HG02870 (cell line): ENCODE results near the gene SMOC1.

Experiments used
- ATAC-seq: cut with Tn5 transposase; IDR thresholded peaks from one replicate; pipeline ENCODE4 v1.9.1; 2021; ENCODE audit warnings: mild to moderate bottlenecking, moderate library complexity; ENCODE audit not compliant: unreplicated experiment

The SMOC1 gene

DNA sequence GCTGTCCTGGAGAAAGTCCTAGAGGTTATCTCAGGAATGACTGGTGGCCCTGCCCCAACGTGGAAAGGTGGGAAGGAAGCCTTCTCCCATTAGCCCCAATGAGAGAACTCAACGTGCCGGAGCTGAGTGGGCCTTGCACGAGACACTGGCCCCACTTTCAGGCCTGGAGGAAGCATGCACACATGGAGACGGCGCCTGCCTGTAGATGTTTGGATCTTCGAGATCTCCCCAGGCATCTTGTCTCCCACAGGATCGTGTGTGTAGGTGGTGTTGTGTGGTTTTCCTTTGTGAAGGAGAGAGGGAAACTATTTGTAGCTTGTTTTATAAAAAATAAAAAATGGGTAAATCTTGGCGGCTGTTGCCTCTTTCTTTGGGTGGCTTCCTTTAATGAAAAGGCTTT lies 152.8 kb downstream of the SMOC1 start:
- ATAC-seq: no peak

DNA sequence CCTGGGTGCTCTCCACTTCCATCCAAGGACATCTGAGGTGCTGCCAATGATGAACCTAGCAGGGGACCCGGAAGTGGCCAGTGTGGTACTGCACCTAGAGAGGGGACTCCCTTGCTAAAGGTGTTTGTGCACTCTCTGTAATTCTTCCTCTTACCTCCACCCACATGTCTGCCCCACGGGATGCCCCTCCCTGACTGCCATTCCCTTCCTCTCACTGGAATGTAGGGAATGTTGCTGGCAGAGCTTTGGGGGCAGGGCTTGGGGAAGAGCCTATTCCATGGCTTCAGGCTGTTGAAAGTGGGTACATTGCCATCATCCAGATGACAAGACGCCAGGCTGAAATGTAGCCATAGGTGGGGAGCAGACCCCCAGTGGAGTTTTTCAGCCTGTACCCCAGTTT lies 153.2 kb downstream of the SMOC1 start:
- no peak for ATAC-seq

DNA sequence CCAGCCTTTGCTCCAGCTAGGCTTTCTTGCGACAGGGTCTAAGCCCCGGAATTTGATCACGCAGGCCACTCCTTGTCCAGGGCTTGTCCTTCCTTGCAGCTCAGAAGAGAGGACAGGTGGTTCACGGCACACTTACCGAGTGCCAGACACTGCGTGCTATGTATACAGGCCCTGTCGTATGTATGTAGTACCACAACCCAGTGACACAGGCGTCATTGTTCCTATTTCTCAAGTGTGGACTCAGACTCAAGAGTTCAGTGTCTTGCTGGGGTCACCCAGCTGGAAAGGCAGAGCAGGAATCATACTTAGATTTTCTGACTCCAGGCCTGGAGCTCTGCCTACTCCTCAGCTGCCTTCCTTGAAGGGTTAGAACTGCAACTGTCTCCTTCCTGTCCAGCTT lies 153.9 kb downstream of the SMOC1 start:
- no peak for ATAC-seq

DNA sequence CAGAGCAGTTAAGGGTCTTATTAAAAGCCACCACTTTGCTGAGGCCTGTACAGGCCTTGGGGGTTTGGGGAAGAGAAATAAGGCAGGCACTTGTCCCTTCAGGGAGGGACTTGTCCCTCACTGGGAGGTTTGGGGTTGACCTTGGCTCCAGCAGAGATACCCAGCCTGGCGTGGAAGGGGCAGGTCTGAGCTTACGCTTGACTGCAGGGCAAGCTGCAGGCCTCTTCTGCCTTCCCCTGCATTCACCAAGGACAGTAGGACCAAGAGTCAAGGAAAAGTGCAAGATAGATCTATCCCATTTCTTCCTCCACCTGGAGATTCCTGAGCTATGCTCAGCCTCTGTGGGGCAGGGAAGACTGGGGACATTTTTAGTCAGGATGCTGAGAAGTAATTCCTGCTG lies 154.3 kb downstream of the SMOC1 start:
- ATAC-seq: no peak

DNA sequence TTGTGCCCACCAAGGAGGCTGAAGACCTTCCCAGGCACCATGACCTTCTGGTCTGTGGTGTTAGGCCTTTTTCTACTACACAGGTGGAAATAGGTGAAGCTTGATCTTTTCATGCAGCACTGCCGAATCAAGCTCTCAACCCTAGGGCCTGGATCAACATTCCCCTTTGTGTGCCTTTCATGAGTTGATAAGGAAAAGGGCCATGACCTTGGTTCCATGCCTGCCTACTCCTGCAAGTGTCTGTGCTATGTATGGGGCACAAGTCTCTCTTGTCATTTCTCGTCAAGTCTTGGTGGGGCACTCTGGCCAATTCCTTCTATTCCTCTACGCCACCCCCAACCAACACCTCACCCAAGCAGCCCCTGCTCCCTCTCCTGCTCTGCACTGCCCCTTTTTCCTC lies 155.0 kb downstream of the SMOC1 start:
- ATAC-seq: no peak

DNA sequence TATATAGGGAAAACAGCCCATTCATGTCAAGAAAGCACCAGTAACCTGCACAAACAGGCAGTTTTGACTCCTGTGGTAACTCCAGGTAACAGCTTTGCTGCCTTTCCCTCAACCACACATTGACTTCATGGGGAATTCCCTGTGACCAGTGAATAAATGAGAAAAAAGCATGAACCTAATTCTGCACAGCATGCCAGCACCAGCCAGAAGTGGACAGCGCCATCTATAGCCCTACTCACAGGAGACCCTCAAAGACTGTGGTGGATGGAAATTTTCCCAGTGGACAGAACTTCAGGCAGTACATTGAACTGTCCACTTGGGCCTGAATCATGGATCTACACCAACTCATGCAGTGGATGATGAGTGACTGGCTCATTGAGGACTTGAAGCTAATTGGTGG lies 157.4 kb downstream of the SMOC1 start:
- ATAC-seq: no peak

DNA sequence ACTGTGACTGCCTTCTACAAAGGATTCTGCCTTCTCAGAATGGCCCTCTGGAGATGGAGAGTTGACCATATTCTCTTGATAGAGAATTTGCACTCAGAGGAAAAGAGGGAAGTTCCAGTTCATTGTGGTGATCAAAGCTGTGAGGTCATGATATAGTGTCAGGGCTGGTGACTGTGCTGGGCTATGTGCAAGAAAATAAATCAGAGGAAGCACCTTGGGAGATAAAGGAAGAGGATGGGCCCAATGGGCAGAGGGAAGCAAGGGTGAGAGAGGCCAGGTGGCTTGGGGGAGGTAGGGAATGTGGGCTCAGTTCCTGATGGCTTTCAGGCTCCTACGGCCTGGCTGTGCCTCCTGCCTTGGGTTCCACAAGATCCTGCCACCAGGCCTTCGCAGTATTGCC lies 163.8 kb downstream of the SMOC1 start:
- ATAC-seq: no peak

DNA sequence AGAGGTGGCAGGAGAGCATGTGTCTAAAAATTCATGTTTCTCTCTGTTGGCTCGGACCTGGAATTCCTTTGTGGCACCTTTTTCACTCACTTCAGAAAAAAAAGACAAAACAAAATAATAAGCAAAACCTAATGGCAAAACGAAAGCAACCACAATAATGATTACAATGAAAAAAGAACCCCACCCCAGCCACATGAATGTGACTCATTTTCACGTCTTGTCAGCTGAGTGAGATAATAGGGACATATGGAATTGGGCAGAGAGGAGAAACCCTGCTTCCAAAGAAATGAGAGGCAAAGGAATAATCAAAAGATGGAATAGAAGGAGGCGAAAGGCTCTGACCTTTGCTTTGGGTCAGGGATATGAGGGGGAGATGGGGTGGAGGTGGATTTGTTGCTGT lies 166.1 kb downstream of the SMOC1 start:
- ATAC-seq: no peak

DNA sequence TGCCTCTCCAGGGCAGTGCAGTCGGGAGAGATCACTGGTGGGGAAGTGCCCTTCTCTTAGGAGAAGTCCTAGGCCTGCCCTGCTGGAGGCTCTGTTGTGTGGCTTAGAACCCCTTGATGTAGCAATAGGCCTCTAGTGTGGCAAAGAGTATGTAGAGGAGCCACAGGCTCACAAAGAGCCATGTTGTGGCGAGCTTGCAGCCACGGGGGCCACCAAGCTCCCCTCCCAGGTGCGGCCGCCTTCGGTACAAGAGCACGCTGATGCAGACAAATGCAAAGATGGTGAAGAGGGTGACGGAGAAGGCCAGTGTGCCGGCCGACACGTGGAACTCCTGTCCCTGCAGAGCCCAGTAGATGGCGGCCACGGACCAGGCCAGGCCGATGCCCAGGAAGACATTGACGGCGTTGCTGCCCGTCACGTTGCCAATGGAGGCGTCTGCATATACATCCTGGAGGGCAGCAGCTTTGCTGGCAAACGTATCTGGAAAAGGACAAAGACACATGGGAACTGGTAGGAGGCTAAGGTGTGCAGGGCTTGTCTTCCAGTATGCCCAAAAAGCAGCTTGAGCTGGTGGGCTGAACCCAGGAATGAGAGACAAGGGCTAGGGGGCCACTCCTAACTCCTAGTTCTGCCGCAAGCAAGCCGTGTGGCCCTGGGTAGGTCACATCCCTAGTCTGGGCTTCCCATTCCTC lies 166.8 kb downstream of the SMOC1 start:
- ATAC-seq: no peak

DNA sequence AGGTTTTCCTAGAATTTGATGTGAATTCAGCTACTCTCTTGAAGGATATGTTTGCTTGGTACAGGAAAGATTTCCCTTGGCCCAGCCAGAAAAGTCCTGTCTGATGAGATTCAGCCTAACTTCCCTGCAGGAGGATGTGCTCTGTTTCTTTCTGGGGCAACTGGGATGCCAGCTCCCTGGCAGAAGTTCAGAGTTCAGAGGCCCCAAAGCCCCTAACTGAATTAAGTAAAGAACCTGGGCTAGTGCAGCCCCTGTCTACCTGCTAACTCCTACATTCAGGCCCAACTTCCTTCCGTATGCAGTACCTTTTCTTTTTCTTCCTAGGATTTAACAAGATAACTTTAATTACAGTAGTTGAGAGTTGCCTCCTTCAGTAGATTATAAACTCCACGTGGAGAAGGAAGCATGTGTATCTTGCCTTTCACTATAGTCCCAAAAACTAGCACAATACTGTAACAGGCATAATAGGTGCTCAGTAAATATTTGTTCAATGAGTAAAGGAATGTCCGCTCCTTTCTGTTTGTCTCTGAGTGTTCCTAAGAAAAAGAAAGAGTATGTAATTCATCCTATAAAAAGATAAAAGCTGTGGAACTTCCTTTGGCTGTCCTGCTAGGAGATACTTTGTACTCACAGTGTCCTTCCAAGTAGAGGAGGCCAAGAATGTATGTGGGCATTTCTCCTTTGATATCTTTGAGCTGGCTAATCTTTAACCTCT lies 168.5 kb downstream of the SMOC1 start:
- no peak for ATAC-seq

DNA sequence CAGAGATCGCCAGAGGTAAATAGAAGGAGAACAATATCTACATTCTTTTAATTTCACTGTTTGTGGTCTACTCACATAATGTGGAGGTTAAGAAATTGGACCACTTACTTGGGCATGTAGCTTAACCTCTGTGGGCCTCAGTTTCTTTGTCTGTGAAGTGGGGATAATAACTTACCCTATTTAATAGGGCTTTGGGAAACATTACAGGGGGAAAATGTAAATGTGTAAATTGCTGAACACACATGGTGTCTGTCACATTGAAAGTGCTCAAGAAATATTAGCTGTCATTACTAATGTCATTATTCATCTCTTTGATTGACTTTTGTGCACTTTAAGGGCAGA lies 169.1 kb downstream of the SMOC1 start:
- no peak for ATAC-seq

DNA sequence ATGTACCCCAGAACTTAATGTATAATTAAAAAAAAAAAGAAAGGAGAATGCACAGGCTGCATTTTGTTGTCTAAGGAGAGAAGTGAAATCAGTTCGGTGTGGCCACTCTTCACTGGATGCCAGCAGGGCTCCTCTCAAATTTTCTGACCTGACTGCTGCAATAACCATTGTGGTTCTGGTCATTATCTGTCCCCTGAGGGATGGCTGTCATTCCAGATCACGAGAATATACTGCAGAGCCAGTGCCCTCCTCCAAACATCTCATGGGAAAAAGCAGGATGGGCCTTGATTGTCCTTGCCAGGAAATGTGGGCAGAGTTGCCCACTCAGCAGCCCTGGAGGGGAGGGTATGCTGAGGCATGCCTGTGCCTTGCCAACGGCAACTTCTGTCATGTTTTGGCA lies 170.4 kb downstream of the SMOC1 start:
- ATAC-seq: no peak

DNA sequence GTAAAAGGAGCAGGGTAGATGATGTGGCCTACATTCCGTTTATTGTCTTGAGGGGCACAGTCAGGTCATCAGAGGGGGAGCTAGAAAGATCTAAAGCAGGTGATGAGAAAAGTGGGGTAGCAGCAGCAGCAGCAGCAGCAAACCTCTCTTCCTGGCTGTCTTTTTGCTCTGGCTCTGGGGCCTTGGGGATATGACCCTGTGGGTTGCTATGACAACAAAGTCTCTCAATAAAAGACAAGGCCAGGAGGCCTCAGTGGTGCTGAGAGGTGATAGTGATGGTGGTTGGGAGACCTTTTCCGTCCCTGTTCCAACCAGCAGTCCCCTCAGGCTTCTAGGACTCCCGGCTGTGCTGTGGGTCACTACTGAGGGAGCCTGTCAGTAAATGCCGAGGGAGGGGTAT lies 170.9 kb downstream of the SMOC1 start:
- ATAC-seq: no peak

DNA sequence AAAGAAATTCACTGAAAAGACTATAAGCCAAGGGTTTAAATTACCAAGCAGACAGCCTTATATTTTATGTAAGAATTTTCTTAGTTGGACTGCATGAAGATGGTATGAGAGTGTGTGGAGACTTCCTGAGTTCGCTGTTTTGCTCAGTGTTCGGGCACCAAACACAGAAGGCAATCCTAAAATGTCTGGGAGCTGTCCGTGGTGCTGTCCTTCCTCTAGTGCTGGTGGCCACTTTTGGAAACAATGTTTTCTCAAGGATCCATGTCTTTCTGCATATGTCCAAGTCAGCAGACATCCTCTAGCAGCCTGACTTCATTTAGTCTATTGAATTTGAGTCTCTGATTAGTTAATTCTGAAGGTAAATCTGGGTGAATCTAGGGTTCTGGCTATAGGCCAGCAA lies 173.8 kb downstream of the SMOC1 start:
- no peak for ATAC-seq

DNA sequence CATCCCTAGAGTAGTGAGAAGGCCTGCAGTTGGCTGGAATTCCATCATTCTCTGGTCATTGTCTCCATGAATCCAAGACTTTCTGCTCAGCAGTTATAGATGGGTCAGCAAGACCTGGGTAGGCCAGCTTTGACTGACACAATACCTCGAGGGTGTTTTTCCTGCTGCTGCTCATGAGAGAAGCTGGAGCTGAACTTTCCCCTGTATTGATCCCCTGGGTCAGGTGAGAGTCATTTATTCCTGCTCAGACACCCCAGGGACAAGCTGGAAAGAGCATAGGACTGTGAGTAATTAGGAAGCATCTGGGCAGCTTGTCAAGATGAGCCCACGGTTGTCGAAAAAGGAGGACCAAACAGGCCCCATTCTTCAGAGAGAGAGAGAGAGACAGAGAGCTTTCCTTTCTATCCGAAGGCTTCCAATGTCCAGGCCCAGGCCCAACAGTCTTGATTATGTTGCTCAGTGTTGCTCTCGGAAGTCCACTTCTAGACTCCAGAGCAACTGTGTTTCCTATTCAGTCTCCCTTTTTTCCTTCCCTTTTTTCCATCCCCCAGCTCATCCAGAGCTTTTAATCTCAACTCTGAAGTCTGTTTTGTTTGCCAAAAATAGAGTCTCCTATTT lies 178.4 kb downstream of the SMOC1 start:
- ATAC-seq: no peak

DNA sequence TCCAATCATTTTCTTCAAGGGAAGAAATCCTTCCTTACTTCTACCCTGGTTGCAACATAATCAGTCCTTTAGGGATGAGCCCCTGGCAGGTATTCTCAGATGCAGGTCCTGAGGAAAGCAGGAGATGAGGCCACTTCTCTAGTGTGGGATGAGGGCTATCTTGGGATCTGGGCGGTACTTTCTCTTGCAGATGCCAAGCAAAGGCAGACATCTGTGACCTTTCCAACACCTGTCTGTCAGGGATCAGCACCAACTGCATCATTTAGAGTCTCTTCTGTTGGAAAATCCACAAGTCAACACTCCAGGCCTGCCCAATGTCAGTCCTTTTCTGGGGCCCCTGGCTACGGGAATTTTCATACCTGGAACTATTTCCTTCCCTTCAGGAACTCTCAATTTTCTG lies 180.3 kb downstream of the SMOC1 start:
- no peak for ATAC-seq

DNA sequence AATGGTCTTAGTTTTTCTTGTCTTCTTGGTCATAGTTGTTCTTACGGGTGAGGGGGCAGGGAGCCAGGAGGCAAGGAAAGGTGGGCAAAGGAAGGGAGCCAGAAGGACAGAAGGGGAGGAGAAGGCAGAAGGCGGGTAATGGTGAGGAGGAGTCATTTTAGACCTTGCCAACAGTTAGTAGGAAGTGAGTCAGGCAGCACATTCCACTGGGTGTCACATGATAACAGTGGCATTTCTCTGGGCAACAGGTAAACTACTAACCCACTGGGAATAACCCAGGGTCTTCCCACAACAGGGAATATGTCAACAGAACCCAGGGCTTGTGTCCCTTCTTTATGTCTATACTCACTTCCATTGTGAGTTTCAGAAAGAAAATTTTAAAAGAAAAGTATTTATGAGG lies 181.9 kb downstream of the SMOC1 start:
- ATAC-seq: no peak

DNA sequence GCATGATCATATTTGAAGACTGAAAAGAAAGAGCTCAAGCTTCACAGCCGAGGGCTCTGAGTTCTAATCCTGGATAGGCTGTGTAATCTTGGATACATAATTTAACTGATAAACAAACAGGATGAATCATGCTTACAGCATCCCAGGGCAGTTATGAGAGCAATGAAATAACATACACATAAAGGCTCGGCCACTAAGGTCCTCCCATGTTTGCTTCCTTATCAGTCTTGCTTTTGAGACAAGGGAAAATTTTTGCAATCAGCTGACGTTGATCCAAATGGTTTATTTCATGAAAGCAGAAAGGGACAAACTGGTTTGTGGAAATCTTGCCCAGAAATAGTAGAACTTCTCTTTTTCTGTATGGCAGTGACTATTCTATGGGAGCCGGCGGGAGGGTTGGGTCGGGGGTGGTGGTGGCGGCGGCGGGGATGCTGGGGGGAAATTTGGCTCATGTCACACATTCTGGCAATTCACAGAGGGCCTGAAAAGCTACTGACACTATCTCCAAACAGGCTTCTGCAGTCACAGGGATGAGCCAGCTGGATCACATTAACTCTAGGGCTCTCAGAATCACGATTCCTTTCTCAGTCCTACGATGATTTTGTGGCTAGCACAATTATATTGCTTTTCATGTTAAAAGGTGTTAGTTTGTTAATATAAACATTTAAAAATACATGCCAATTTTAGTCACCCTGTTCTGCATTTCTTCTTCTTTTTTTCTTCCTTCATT lies 185.1 kb downstream of the SMOC1 start:
- ATAC-seq: no peak

DNA sequence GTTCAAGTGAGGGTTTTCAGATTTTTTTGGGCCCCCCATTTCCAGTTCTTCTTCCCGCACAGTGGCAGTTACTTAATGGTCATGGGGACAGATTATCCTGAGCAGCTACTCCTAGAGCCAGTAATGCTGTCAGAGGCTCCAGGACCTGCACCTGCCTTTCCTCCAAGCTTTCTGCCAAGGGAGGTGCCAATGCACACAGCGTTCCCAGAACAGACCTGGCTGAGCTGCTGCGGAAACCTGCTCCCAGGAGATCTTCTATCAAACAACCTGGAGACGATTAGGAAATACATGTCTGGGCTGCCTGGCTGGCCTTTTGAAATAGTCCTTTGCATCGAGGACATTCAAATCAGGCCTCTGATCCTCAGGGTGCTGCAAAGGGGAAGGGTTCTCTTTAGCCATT lies 188.6 kb downstream of the SMOC1 start:
- no peak for ATAC-seq

DNA sequence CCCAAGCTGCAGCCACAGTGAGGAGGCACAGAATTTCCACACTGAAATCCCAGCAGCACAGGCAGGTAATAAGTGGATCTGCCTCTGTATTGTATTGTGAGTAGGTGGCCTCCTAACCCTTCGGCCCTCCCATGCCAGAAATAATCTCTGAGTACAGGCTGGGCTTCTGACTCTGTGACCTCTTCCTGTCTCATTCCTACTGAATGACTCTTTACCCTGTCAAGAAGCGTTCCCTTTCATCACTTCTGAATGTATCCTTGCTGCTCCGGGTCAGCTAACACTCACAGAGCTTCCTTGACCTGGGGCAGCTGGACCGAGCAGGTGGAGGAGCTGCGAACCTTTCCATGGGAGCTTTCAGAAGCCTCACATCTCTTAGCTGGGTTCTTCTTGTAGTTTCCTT lies 190.0 kb downstream of the SMOC1 start:
- no peak for ATAC-seq

DNA sequence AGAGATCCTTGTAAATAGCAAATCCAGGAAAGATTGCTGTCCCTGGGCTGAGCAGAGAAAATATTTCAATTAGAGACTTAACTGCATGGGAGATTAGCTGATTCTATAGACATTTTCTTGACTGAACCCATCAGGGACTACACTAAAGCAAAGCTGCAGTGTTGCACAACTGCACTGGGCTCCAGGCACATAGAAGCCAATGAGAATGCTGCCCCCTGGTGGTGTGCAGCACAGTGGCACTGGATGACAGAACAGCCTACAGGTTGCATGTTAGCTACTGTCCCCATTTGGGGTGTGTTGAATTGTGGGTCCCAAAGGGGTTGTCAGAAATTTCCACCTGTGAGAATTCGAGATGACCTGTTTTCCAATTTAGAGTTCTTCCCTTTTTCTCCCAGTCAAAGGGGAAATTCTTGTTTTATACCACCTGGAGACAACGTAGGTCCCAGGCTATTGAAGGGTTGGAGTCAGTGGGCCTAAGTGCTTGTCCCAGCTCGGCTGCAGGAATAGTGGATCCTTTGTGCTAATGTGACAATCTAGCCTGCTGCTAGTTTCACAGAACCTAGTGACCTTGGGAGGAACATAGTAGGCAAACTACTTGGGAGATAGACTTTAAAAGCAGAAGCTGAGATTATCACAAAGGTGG lies 194.8 kb downstream of the SMOC1 start:
- no peak for ATAC-seq
